Upper lobe of left lung (tissue), 6 donors: Measurements from ENCODE around the gene ABHD11. TPM values are rescaled to one million over a fixed set of nuclear protein-coding genes. Genes with fewer than 3 reads are reported as not detected.

Source experiments
- ATAC-seq, 2 donors: fragments of 200-7000 bp; cut with Tn5 transposase; one replicate each; pipeline ENCODE4 v1.9.1; 2022; ENCODE audit warnings: mild to moderate bottlenecking in 2 of 2, moderate library complexity in 2 of 2; ENCODE audit not compliant: low FRiP score in 2 of 2
- DNase-seq, 2 donors: peaks; one replicate each; pipeline ENCODE4 v3.0.0-alpha.2; 2019 to 2020
- H3K27ac ChIP-seq, 4 donors: fragments of 200-600 bp; sonication (generic); one replicate each; pipeline ENCODE4 v1.5.1; 2016 to 2019
- H3K27me3 ChIP-seq, 4 donors: fragments of 200-600 bp; sonication (generic); one replicate each; pipeline ENCODE4 v1.5.1; 2017 to 2019
- H3K36me3 ChIP-seq, 4 donors: fragments of 200-600 bp; sonication (generic); one replicate each; pipeline ENCODE4 v1.5.1; 2016 to 2019
- H3K4me1 ChIP-seq, 4 donors: fragments of 200-600 bp; sonication (generic); one replicate each; pipeline ENCODE4 v1.5.1; 2018 to 2019
- H3K4me3 ChIP-seq, 4 donors: fragments of 200-600 bp; sonication (generic); one replicate each; pipeline ENCODE4 v1.5.1; 2017 to 2019; ENCODE audit warnings: mild to moderate bottlenecking in 2 of 4, moderate library complexity in 1 of 4
- H3K9me3 ChIP-seq, 4 donors: fragments of 200-600 bp; sonication (generic); one replicate each; pipeline ENCODE4 v1.5.1; 2018 to 2019
- CTCF ChIP-seq, 6 experiments: fragments of 450-650 bp in 4 of 6; fragments of 200-600 bp in 2 of 6; sonication (generic) in 2 of 6; IDR thresholded peaks; one replicate each; pipeline ENCODE4 v1.5.1; 2016 to 2019; ENCODE audit warnings: antibody characterized with exemption in 6 of 6
- EP300 ChIP-seq, 4 donors: sonication (generic); formaldehyde crosslinking; IDR thresholded peaks; one replicate each; pipeline ENCODE4 v1.5.1; 2017; ENCODE audit warnings: antibody characterized with exemption in 4 of 4, control low read depth in 2 of 4
- POLR2A ChIP-seq, 4 donors: fragments of 450-650 bp; IDR thresholded peaks; one replicate each; pipeline ENCODE4 v1.5.1; 2016 to 2017; ENCODE audit warnings: antibody characterized with exemption in 4 of 4, mild to moderate bottlenecking in 2 of 4
- POLR2AphosphoS5 ChIP-seq, 2 donors: sonication (generic); formaldehyde crosslinking; IDR thresholded peaks; one replicate each; pipeline ENCODE4 v1.5.1; 2017; ENCODE audit warnings: antibody characterized with exemption in 2 of 2
- WGBS, 2 donors: methylation state at CpG; one replicate each; pipeline ENCODE4 v1.1.5; 2017 to 2018; 5-methylcytosine and 5-hydroxymethylcytosine counted together
- total RNA-seq, 6 donors: library from RNA; depleted of rRNA in 4 of 6; stranded (reverse); fragments of >200 nt in 4 of 6; gene quantifications; one replicate each; pipeline versions ENCODE4 v1.1.0 to v1.2.1, GENCODE V29; 2016 to 2021
- donor health status: DM: no; HTN: no; CAD: no; lungs with moderate emphysema.
- donor health status: DM: no; HTN: yes; CAD: no; lungs with severe emphysema.

The ABHD11 gene
- total RNA-seq, 6 donors from 2014 or later: 13.6 to 35.3 (median 28.2) TPM

GRCh38 chr7:73703757-73704639 lies 34.6 kb downstream of the ABHD11 start:
- Histone ChIP-seq H3K9me3 (no peaks in the 10 kb centered on the region), H3K36me3 (peaks cover 0 to 20% (median 12%) of the 10 kb centered on the region in 4 donors), H3K4me1 (peaks cover 0 to 23% (median 15%) of the 10 kb centered on the region in 4 donors), H3K27me3 (no peaks in the 10 kb centered on the region), H3K4me3 (peak overlapping the region in 3 of 4 donors; percentile 13 to 37 (median 30)), H3K27ac (peak overlapping the region in 1 of 4 donors; percentile 26)
- ATAC-seq (peak; percentile 65 to 76), DNase-seq (peak; percentile 62 to 87)
- TF ChIP-seq CTCF (IDR thresholded peaks at IDR 0.05) (no peak), POLR2AphosphoS5 (IDR thresholded peaks at IDR 0.05) (no peak), EP300 (IDR thresholded peaks at IDR 0.05) (no peak), POLR2A (IDR thresholded peaks at IDR 0.05) (no peak)
- whole genome bisulfite sequencing, 2 donors: 53 to 56% methylated on average over 18 to 20 of the region's 45 CpGs

DNA sequence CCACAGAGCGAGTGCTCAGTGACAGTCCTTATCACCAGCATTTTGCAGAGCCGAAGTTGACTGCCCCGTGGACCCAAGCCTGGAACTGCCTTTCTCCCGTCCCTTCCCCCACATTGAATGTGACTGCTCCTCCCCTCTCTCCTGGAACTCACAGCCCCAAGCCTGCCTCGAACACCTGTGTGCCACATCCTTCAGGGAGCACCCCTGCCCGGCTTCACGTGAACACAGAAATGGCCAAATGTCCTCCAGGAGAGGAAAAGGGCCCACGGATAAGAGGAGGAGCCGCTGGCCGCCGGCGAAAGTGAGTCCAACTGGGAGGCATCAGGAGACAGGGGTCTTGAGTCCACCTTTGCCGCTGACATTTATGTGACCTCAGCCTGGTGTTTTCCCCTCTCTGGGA lies 35.4 kb downstream of the ABHD11 start:
- H3K27ac ChIP-seq: no peak overlapping the region
- WGBS, 2 donors: 81 to 83% methylated on average over 13 of the region's 13 CpGs
- no peak for TF ChIP-seq POLR2AphosphoS5 (IDR thresholded peaks at IDR 0.05)
- TF ChIP-seq CTCF (IDR thresholded peaks at IDR 0.05): no peak
- no peak for TF ChIP-seq POLR2A (IDR thresholded peaks at IDR 0.05)
- no peak for TF ChIP-seq EP300 (IDR thresholded peaks at IDR 0.05)
- H3K4me3 ChIP-seq: no peak overlapping the region
- H3K4me1 ChIP-seq: peaks cover 0 to 23% (median 15%) of the 10 kb centered on the region in 4 donors
- no peaks in the 10 kb centered on the region for H3K9me3 ChIP-seq
- DNase-seq (no peak), ATAC-seq (no peak)
- H3K36me3 ChIP-seq: peaks cover 0 to 28% (median 16%) of the 10 kb centered on the region in 4 donors
- H3K27me3 ChIP-seq: no peaks in the 10 kb centered on the region

GRCh38 chr7:73702665-73703064 lies 35.9 kb downstream of the ABHD11 start:
- no peak for ATAC-seq
- peaks cover 0 to 23% (median 15%) of the 10 kb centered on the region in 4 donors for H3K4me1 ChIP-seq
- H3K27ac ChIP-seq: no peak overlapping the region
- no peak overlapping the region for H3K4me3 ChIP-seq
- WGBS, 2 donors: 92 to 93% methylated on average over 4 to 18 of the region's 18 CpGs
- peaks cover 2 to 34% (median 19%) of the 10 kb centered on the region in 4 donors for H3K36me3 ChIP-seq
- H3K9me3 ChIP-seq: no peaks in the 10 kb centered on the region
- no peaks in the 10 kb centered on the region for H3K27me3 ChIP-seq
- no peak for TF ChIP-seq CTCF (IDR thresholded peaks at IDR 0.05)
- TF ChIP-seq POLR2AphosphoS5 (IDR thresholded peaks at IDR 0.05): no peak
- TF ChIP-seq EP300 (IDR thresholded peaks at IDR 0.05): no peak
- no peak for TF ChIP-seq POLR2A (IDR thresholded peaks at IDR 0.05)
- no peak for DNase-seq

DNA sequence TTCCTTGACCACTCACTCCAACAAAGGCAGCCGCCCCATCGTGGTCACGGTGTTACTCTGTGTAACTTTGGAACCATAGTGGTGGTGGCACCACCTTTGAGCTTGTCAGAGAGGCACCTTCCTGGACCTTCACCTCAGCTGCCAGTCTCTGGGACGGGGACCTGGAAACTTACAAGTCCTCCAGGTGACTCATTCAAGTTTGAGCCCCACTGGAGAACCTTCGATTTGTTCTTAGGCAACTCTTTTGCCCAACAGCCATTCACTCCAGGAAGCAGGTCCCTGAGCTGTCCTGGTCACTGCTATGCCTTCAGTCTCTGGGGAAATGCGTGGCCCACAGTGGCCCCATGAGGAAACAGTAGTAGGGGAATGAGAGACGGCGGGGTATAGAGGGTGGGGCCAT lies 36.4 kb downstream of the ABHD11 start:
- H3K36me3 ChIP-seq: peaks cover 4 to 38% (median 24%) of the 10 kb centered on the region in 4 donors
- TF ChIP-seq EP300 (IDR thresholded peaks at IDR 0.05) (no peak), POLR2A (IDR thresholded peaks at IDR 0.05) (no peak), POLR2AphosphoS5 (IDR thresholded peaks at IDR 0.05) (no peak), CTCF (IDR thresholded peaks at IDR 0.05) (no peak)
- peak in 1 of 2 donors; percentile 49 for DNase-seq

More for the DNA sequence above, 36.4 kb downstream of the ABHD11 start:
- H3K4me3 ChIP-seq: no peak overlapping the region
- H3K4me1 ChIP-seq: peaks cover 0 to 20% (median 15%) of the 10 kb centered on the region in 4 donors
- H3K27me3 ChIP-seq: no peaks in the 10 kb centered on the region
- H3K27ac ChIP-seq: no peak overlapping the region
- H3K9me3 ChIP-seq: no peaks in the 10 kb centered on the region
- WGBS, 2 donors: 72 to 92% methylated on average over 8 of the region's 8 CpGs
- ATAC-seq: no peak
